CD4-positive, alpha-beta memory T cell (primary cell): ENCODE data around the gene ECPAS. TPM values are rescaled to one million over a fixed set of nuclear protein-coding genes. Genes with fewer than 3 reads are reported as not detected.

Experiments
- CTCF ChIA-PET: fragments of 350-600 bp; sonication (Branson Sonifier 250); formaldehyde crosslinking; loops from one replicate; lab custom pipeline; 2021; ENCODE audit warnings: inconsistent platforms; ENCODE audit not compliant: partially characterized antibody; lab: Charles Lee
- POLR2A ChIA-PET: fragments of 350-600 bp; sonication (Branson Sonifier 250); formaldehyde crosslinking; loops from one replicate; lab custom pipeline; 2021; ENCODE audit not compliant: partially characterized antibody; lab: Charles Lee
- DNase-seq, 5 donors: peaks; one replicate each; pipeline versions ENCODE4 v3.0.0 to v3.0.0-alpha.2; 2020 to 2022; ENCODE audit warnings: mixed read lengths in 1 of 5
- H3K27ac ChIP-seq: one replicate; pipeline ENCODE4 v1.7.0; 2013; ENCODE audit warnings: low read depth, low read length
- H3K27me3 ChIP-seq: 2 replicates; pipeline ENCODE4 v1.7.0; 2013; ENCODE audit warnings: mild to moderate bottlenecking, low read length, moderate library complexity; ENCODE audit not compliant: insufficient read depth
- H3K36me3 ChIP-seq: 2 replicates; pipeline ENCODE4 v1.7.0; 2013; ENCODE audit warnings: mild to moderate bottlenecking, low read length, moderate library complexity; ENCODE audit not compliant: insufficient read depth
- H3K4me1 ChIP-seq: 2 replicates; pipeline ENCODE4 v1.7.0; 2013; ENCODE audit warnings: mild to moderate bottlenecking, low read length, moderate library complexity; ENCODE audit not compliant: insufficient read depth
- H3K4me3 ChIP-seq, 2 donors: one replicate each; pipeline ENCODE4 v1.7.0; 2013; ENCODE audit warnings: low read length in 2 of 2, mild to moderate bottlenecking in 1 of 2
- H3K9me3 ChIP-seq, 2 donors: one replicate each; pipeline ENCODE4 v1.7.0; 2013; ENCODE audit warnings: low read length in 2 of 2, control low read depth in 1 of 2; ENCODE audit not compliant: control insufficient read depth in 1 of 2
- H3K27ac Mint-ChIP-seq, 7 donors: one replicate each; pipeline ENCODE4 v1.8.0; 2020 to 2021; ENCODE audit warnings: mixed read lengths in 7 of 7, mild to moderate bottlenecking in 6 of 7, inconsistent platforms in 3 of 7, moderate library complexity in 3 of 7
- H3K27me3 Mint-ChIP-seq, 2 donors: one replicate each; pipeline ENCODE4 v1.8.0; 2020 to 2021; ENCODE audit warnings: mixed read lengths in 2 of 2
- H3K36me3 Mint-ChIP-seq, 2 donors: one replicate each; pipeline ENCODE4 v1.8.0; 2020 to 2021; ENCODE audit warnings: mixed read lengths in 2 of 2, inconsistent platforms in 1 of 2, mild to moderate bottlenecking in 1 of 2
- H3K4me1 Mint-ChIP-seq, 4 donors: one replicate each; pipeline ENCODE4 v1.8.0; 2020 to 2021; ENCODE audit warnings: mixed read lengths in 4 of 4, mild to moderate bottlenecking in 1 of 4
- H3K4me3 Mint-ChIP-seq, 8 donors: one replicate each; pipeline ENCODE4 v1.8.0; 2020 to 2021; ENCODE audit warnings: mixed read lengths in 8 of 8, mild to moderate bottlenecking in 7 of 8, moderate library complexity in 6 of 8, inconsistent platforms in 3 of 8
- H3K9me3 Mint-ChIP-seq, 8 donors: one replicate each; pipeline ENCODE4 v1.8.0; 2020 to 2021; ENCODE audit warnings: mixed read lengths in 8 of 8, mild to moderate bottlenecking in 5 of 8, inconsistent platforms in 3 of 8, moderate library complexity in 1 of 8
- intact Hi-C: fragments of 100-400 bp; cut with micrococcal nuclease; formaldehyde crosslinking; loops from one replicate; pipeline ENCODE4 v1.15.1; 2023
- polyA plus RNA-seq, 2 donors: library from polyadenylated mRNA; unstranded; fragments of 300-500 nt; fragmentation: Illumina TruSeq; gene quantifications; one replicate each; pipeline ENCODE4 v1.2.3, GENCODE V29; 2021
- total RNA-seq, 2 experiments: library from RNA; stranded (reverse); gene quantifications; one replicate each; pipeline ENCODE4 v1.2.3, GENCODE V29; 2021

The ECPAS gene
- total and polyA plus RNA-seq, 4 experiments from 2014 or later: 9.6 to 80.3 (median 48.6) TPM

- Histone ChIP-seq H3K36me3 (no peaks in the 10 kb centered on the region), H3K9me3 (no peaks in the 10 kb centered on the region), H3K4me1 (peaks cover 9% of the 10 kb centered on the region), H3K27me3 (no peaks in the 10 kb centered on the region), H3K27ac (no peak overlapping the region), H3K4me3 (no peak overlapping the region)
- H3K27ac Mint-ChIP-seq: no peak overlapping the region
- no peak for DNase-seq
- no peak overlapping the region for H3K4me3 Mint-ChIP-seq
- intact Hi-C loops: no loop called here
- H3K36me3 Mint-ChIP-seq: peaks cover 2 to 4% of the 10 kb centered on the region in 2 donors
- ChIA-PET POLR2A (no interaction called here), CTCF (no interaction called here)
- H3K27me3 Mint-ChIP-seq: no peaks in the 10 kb centered on the region
- H3K9me3 Mint-ChIP-seq: no peaks in the 10 kb centered on the region
- peaks cover 40 to 64% (median 52%) of the 10 kb centered on the region in 4 donors for H3K4me1 Mint-ChIP-seq
Measured at GRCh38 chr9:111475195-111475594, 9.0 kb downstream of the ECPAS start.

GRCh38 chr9:111474385-111474784, 9.8 kb downstream of the ECPAS start:
- Histone ChIP-seq H3K27me3 (no peaks in the 10 kb centered on the region), H3K36me3 (no peaks in the 10 kb centered on the region), H3K4me1 (peaks cover 9% of the 10 kb centered on the region), H3K27ac (no peak overlapping the region), H3K9me3 (no peaks in the 10 kb centered on the region), H3K4me3 (no peak overlapping the region)
- H3K9me3 Mint-ChIP-seq: no peaks in the 10 kb centered on the region
- H3K4me3 Mint-ChIP-seq: peak overlapping the region in 2 of 8 donors; percentile 27 to 43
- no peaks in the 10 kb centered on the region for H3K27me3 Mint-ChIP-seq
- DNase-seq: no peak
- H3K4me1 Mint-ChIP-seq: peaks cover 44 to 64% (median 52%) of the 10 kb centered on the region in 4 donors
- CTCF ChIA-PET: interaction anchor here (0.8 kb wide), 1 partner anchor 601 kb away, joined by 3 read pairs; no protein-coding TSS in a partner anchor
- intact Hi-C loops: no loop called here
- H3K36me3 Mint-ChIP-seq: peaks cover 2 to 4% of the 10 kb centered on the region in 2 donors
- peak overlapping the region in 3 of 7 donors; percentile 9 to 74 (median 71) for H3K27ac Mint-ChIP-seq
- POLR2A ChIA-PET: no interaction called here

GRCh38 chr9:111467778-111468367, 16.3 kb downstream of the ECPAS start:
- Histone ChIP-seq H3K9me3 (no peaks in the 10 kb centered on the region), H3K36me3 (no peaks in the 10 kb centered on the region), H3K4me3 (no peak overlapping the region), H3K27me3 (no peaks in the 10 kb centered on the region), H3K27ac (no peak overlapping the region), H3K4me1 (peaks cover 4% of the 10 kb centered on the region)
- H3K9me3 Mint-ChIP-seq: no peaks in the 10 kb centered on the region
- ChIA-PET POLR2A (no interaction called here), CTCF (no interaction called here)
- no peaks in the 10 kb centered on the region for H3K27me3 Mint-ChIP-seq
- intact Hi-C loops: no loop called here
- no peak overlapping the region for H3K4me3 Mint-ChIP-seq
- peaks cover 28 to 58% (median 48%) of the 10 kb centered on the region in 4 donors for H3K4me1 Mint-ChIP-seq
- peaks cover 6 to 8% of the 10 kb centered on the region in 2 donors for H3K36me3 Mint-ChIP-seq
- peak overlapping the region in 3 of 7 donors; percentile 4 to 38 (median 8) for H3K27ac Mint-ChIP-seq
- DNase-seq: no peak

- H3K36me3 ChIP-seq: no peaks in the 10 kb centered on the region
- peaks cover 0 to 10% (median 6%) of the 10 kb centered on the region in 8 donors for H3K9me3 Mint-ChIP-seq
- no peak overlapping the region for H3K27ac ChIP-seq
- CTCF ChIA-PET: no interaction called here
- DNase-seq: no peak
- H3K27me3 Mint-ChIP-seq: no peaks in the 10 kb centered on the region
- no peaks in the 10 kb centered on the region for H3K27me3 ChIP-seq
- H3K4me3 Mint-ChIP-seq: no peak overlapping the region
- POLR2A ChIA-PET: no interaction called here
- H3K4me1 Mint-ChIP-seq: peaks cover 19 to 52% (median 42%) of the 10 kb centered on the region in 4 donors
- peaks cover 0 to 6% of the 10 kb centered on the region in 2 donors for H3K9me3 ChIP-seq
- no peak overlapping the region for H3K4me3 ChIP-seq
- intact Hi-C loops: no loop called here
- H3K4me1 ChIP-seq: peaks cover 11% of the 10 kb centered on the region
- H3K27ac Mint-ChIP-seq: peak overlapping the region in 1 of 7 donors; percentile 25
- H3K36me3 Mint-ChIP-seq: peaks cover 6 to 14% of the 10 kb centered on the region in 2 donors
Measured at GRCh38 chr9:111463048-111463447, 21.1 kb downstream of the ECPAS start.

GRCh38 chr9:111458139-111459009, 25.8 kb downstream of the ECPAS start:
- no peak overlapping the region for H3K27ac Mint-ChIP-seq
- ChIA-PET CTCF (interaction anchor here (0.5 to 1.4 kb wide), 3 partner anchors 7 to 17 kb away, joined by 3 read pairs; no protein-coding TSS in a partner anchor), POLR2A (no interaction called here)
- peaks cover 18 to 61% (median 47%) of the 10 kb centered on the region in 4 donors for H3K4me1 Mint-ChIP-seq
- intact Hi-C loops: no loop called here
- Histone ChIP-seq H3K4me1 (peaks cover 27% of the 10 kb centered on the region), H3K27ac (no peak overlapping the region), H3K36me3 (no peaks in the 10 kb centered on the region), H3K4me3 (no peak overlapping the region), H3K27me3 (no peaks in the 10 kb centered on the region), H3K9me3 (peaks cover 0 to 6% of the 10 kb centered on the region in 2 donors)
- no peak overlapping the region for H3K4me3 Mint-ChIP-seq
- no peak for DNase-seq
- H3K27me3 Mint-ChIP-seq: no peaks in the 10 kb centered on the region
- H3K9me3 Mint-ChIP-seq: peaks cover 0 to 10% (median 8%) of the 10 kb centered on the region in 8 donors
- H3K36me3 Mint-ChIP-seq: peaks cover 6 to 10% of the 10 kb centered on the region in 2 donors

- intact Hi-C loops: no loop called here
- no peak overlapping the region for H3K27ac ChIP-seq
- peaks cover 27% of the 10 kb centered on the region for H3K4me1 ChIP-seq
- no peaks in the 10 kb centered on the region for H3K27me3 ChIP-seq
- H3K36me3 Mint-ChIP-seq: peaks cover 1 to 6% of the 10 kb centered on the region in 2 donors
- peaks cover 0 to 1% of the 10 kb centered on the region in 2 donors for H3K9me3 ChIP-seq
- peaks cover 0 to 6% (median 1%) of the 10 kb centered on the region in 8 donors for H3K9me3 Mint-ChIP-seq
- DNase-seq: peak in 1 of 5 donors; percentile 3
- no peak overlapping the region for H3K4me3 ChIP-seq
- peaks cover 23 to 64% (median 49%) of the 10 kb centered on the region in 4 donors for H3K4me1 Mint-ChIP-seq
- H3K4me3 Mint-ChIP-seq: no peak overlapping the region
- H3K27ac Mint-ChIP-seq: peak overlapping the region in 4 of 7 donors; percentile 20 to 59 (median 41)
- CTCF ChIA-PET: no interaction called here
- peaks cover 4% of the 10 kb centered on the region for H3K36me3 ChIP-seq
- POLR2A ChIA-PET: no interaction called here
- H3K27me3 Mint-ChIP-seq: no peaks in the 10 kb centered on the region
Measured at GRCh38 chr9:111456529-111456928, 27.7 kb downstream of the ECPAS start.

- Mint-ChIP-seq H3K36me3 (peaks cover 5 to 8% of the 10 kb centered on the region in 2 donors), H3K27me3 (no peaks in the 10 kb centered on the region), H3K27ac (no peak overlapping the region), H3K4me3 (no peak overlapping the region), H3K4me1 (peaks cover 23 to 61% (median 49%) of the 10 kb centered on the region in 4 donors), H3K9me3 (peaks cover 0 to 3% (median 0%) of the 10 kb centered on the region in 8 donors)
- H3K27me3 ChIP-seq: no peaks in the 10 kb centered on the region
- intact Hi-C loops: no loop called here
- CTCF ChIA-PET: no interaction called here
- POLR2A ChIA-PET: no interaction called here
- H3K9me3 ChIP-seq: no peaks in the 10 kb centered on the region
- DNase-seq: no peak
- peaks cover 6% of the 10 kb centered on the region for H3K36me3 ChIP-seq
- peaks cover 27% of the 10 kb centered on the region for H3K4me1 ChIP-seq
- no peak overlapping the region for H3K27ac ChIP-seq
- H3K4me3 ChIP-seq: no peak overlapping the region
Measured at GRCh38 chr9:111455638-111456037, 28.5 kb downstream of the ECPAS start.
